Fibroblast of villous mesenchyme (primary cell): ENCODE results near the gene ERVFRD-1. TPM values are rescaled to one million over a fixed set of nuclear protein-coding genes. Genes with fewer than 3 reads are reported as not detected.
A peak's percentile ranks its signal among the peaks of the same experiment; 100 is the strongest.

Source experiments
- DNase-seq: peaks from one replicate; pipeline ENCODE4 v3.0.0-alpha.2; 2010; ENCODE audit warnings: low read depth
- H3K4me3 ChIP-seq: 2 replicates; pipeline ENCODE4 v1.5.1; 2011; ENCODE audit warnings: low read depth, mild to moderate bottlenecking, low read length
- CTCF ChIP-seq: IDR thresholded peaks from 2 replicates; pipeline ENCODE4 v1.5.1; 2012; ENCODE audit warnings: low read depth, mild to moderate bottlenecking, low read length; ENCODE audit not compliant: insufficient read depth
- total RNA-seq: library from RNA; depleted of rRNA; stranded (reverse); fragments of >200 nt; gene quantifications from 2 replicates; pipeline ENCODE4 v1.2.3, GENCODE V29; 2012

Gene ERVFRD-1
- not detected in 2 replicates for total RNA-seq

GRCh38 chr6:11110921-11111768 is at the start of gene ERVFRD-1:
Gene ERVFRD-1 (minus strand): TSS chr6:11111725. CDS start chr6:11105310, 6,415 bp downstream.
- DNase-seq: no peak
- peak within 1 kb of the TSS; percentile 31 for H3K4me3 ChIP-seq
- TF ChIP-seq CTCF: no peak

- no peak overlapping the region for H3K4me3 ChIP-seq
- no peak for TF ChIP-seq CTCF
- DNase-seq: no peak
Observed at GRCh38 chr6:11160199-11160598, 48.7 kb upstream of the ERVFRD-1 start.

GRCh38 chr6:11155589-11155988 is 44.1 kb upstream of the ERVFRD-1 start:
- TF ChIP-seq CTCF: no peak
- H3K4me3 ChIP-seq: no peak overlapping the region
- DNase-seq: no peak

GRCh38 chr6:11153447-11153846 is 41.9 kb upstream of the ERVFRD-1 start:
- H3K4me3 ChIP-seq: no peak overlapping the region
- no peak for DNase-seq
- TF ChIP-seq CTCF: no peak

- no peak for TF ChIP-seq CTCF
- no peak overlapping the region for H3K4me3 ChIP-seq
- no peak for DNase-seq
Observed at GRCh38 chr6:11152581-11152980, 41.1 kb upstream of the ERVFRD-1 start.

GRCh38 chr6:11151488-11151887 is 40.0 kb upstream of the ERVFRD-1 start:
- no peak for TF ChIP-seq CTCF
- no peak for DNase-seq
- H3K4me3 ChIP-seq: no peak overlapping the region
